ENCODE measurements around the gene ZBTB3.
"Not testable (repeated sequence)": the region's sequence is repeated elsewhere in the genome, so short reads cannot be mapped to it uniquely, and the experiment has no call there.

ZBTB3 gene

DNA sequence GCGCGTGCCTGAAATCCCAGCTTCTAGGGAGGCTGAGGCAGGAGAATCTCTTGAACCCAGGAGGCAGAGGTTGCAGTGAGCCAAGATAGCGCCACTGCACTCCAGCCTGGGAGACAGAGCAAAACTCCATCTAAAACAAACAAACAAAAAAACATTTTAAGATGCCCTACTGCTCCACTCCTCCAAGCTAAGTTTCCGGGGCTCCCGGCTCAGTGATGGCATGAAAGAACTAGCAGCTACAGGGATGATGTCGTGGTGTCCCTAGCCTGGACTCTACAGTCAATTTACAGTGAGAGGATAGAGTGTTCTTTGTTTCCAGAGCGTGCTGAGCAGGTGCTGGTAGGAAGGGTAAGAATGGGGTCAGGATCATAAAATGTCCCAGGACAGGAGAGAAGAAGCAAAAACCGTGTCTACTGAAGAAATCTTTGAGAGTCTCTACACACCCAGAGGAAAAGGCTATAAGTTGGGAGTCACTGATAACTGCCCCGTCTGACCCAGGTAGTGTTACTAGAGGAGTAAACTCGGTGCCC lies 1.2 kb upstream of the ZBTB3 start:
- no peak for DNase-seq

DNA sequence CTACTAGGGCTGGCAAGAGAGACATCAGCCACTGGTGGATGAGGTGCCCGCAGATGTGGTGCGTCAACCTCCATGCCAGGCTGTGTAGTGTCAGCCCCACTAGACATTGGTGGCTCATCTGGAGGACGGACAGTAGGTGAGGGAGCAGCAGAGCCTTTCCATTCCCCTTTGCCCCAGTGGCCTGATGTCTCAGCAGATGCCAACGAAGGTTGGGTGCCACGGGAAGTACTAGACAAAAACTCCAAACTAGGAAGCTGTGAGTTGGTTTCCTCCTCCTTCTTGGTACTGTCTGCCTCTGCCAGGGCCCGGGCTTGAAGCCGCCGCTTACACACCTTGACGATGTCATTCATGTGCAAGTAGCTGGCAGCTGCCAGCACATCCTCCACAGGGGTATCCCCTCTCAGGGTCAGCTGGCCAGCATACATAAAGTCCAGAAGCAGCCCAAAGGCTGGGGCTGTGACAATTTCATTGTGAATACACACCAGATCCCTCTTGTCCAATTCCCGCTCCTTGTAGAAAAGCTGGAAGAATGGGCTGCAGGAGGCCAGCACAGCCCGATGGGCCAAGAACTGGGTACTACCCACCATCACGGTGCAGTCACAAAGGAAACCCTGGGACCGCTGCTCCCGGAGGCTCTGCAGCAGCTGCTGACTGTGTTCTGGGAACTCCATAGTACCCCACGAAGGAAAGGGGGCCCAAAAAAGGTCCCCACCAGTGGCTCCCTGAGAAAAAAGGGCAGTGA lies 795 bp downstream of the ZBTB3 start:
- no peak for DNase-seq

- DNase-seq: no peak
Measured at GRCh38 chr11:62752177-62752785, 1.7 kb downstream of the ZBTB3 start.

DNA sequence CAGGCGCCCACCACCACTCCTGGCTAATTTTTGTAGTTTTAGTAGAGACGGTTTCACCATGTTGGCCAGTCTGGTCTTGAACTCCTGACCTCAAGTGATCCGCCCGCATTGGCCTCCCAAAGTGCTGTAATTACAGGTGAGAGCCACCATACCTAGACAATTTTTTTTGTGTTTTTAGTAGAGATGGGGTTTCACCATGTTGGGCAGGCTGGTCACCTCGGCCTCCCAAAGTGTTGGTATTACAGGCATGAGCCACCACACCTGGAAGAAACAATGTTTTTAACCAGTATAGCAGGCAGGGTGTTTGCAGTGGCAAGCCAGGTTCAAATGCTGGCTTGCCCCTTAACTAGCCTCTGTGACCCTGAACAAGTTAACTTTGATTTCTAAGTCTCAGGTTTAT lies 4.0 kb downstream of the ZBTB3 start:
- DNase-seq: not testable (repeated sequence)

GRCh38 chr11:62747475-62748160 lies 6.3 kb downstream of the ZBTB3 start:
- no peak for DNase-seq

GRCh38 chr11:62737196-62737595 lies 16.8 kb downstream of the ZBTB3 start:
- no peak for DNase-seq

DNA sequence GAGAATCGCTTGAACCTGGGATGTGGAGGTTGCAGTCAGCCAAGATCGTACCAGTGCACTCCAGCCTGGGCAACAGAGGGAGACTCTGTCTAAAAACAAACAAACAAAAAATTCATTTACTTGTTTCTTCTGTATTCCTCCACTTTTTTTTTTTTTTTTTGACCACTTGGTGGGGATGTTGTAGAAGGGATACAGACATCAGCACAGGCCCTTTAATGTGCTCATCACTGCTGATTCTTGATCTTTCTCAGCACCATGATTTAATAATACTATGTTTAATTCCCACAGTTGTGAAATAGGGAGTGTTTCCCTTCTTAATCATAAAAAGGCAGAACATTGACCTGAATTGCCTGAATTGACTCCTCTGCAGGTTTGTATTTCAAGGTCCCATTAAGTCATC lies 21.1 kb downstream of the ZBTB3 start:
- no peak for DNase-seq

GRCh38 chr11:62730076-62730475 lies 23.9 kb downstream of the ZBTB3 start:
- DNase-seq: not testable (repeated sequence)

DNA sequence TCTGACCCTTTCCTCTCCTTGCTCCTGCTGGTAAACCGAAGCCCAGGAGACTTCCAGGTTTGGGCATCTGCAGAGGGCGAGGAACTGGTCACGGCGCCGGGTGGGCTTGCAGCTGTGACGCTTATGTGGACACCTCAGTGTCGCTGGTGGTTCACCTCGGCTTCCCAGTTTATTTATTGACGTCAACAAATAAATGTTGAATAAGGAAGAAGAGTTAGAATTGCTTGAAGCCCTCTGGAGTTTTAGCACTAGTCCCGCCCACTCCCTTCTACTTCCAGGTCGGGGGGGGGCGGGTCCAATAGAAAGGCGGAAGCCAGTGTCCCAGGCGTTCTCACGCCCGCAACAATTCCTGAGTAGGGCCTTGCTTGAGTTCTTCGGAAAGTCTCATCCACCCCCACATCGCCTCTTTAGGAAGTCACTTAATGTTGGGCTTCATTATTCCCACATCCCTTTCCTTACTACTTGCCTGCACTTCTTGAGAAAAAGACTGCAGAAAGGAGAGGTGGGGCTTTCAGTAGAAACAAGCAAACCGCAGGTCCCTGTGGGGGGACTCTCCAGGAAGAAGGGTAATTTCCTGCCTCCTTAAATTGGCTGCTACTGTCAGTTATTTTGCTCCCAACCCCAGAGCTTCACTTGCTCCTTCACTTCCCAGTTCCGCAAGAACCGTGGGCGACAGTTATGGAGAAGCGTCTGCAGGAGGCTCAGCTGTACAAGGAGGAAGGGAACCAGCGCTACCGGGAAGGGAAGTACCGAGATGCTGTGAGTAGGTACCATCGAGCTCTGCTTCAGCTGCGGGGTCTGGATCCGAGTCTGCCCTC lies 25.6 kb downstream of the ZBTB3 start, which contains the start of gene TTC9C:
TSS of gene TTC9C (plus strand) at position 316 of the 818 bp plus-strand sequence. CDS start at position 679, 363 bp downstream.
- peak; percentile 89 for DNase-seq

DNA sequence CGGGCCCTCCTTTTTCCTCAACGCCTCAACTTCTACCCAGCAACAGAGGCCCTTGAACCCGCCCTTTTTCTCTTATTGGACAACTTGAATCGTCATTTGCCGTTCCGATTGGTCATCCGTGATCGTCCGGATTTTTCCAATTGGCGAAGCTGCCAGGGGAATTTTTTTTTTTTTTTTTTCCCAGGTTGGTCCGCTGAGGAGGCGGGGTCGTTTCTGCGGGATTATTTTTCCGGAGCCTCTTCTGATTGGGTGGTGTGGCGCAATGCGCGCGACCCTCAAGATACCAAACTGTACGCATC lies 26.1 kb downstream of the ZBTB3 start:
- peak; percentile 99 for DNase-seq

GRCh38 chr11:62727165-62727871 lies 26.6 kb downstream of the ZBTB3 start, which contains the start of gene HNRNPUL2:
HNRNPUL2 (minus strand) TSS chr11:62727457; CDS start chr11:62727156, 301 bp downstream.
- peak; percentile 99 for DNase-seq

DNA sequence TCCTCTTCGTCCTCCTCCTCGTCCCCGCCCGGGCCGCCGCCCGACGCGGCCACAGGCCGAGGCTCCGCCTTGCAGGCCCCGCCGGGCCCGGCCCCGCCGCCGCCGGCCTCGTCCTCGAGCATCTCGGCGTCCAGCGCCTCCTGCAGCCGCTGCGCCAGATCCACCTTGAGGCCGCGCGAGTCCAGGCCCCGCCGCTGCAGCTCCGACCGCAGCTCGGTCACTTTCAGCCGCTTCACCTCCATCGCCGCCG lies 27.1 kb downstream of the ZBTB3 start:
- DNase-seq: no peak

GRCh38 chr11:62726156-62726914 lies 27.6 kb downstream of the ZBTB3 start:
- no peak for DNase-seq

- no peak for DNase-seq
Measured at GRCh38 chr11:62725646-62726045, 28.3 kb downstream of the ZBTB3 start.

- DNase-seq: no peak
Measured at GRCh38 chr11:62724171-62724570, 29.8 kb downstream of the ZBTB3 start.

- no peak for DNase-seq
Measured at GRCh38 chr11:62721994-62722393, 32.0 kb downstream of the ZBTB3 start.

DNA sequence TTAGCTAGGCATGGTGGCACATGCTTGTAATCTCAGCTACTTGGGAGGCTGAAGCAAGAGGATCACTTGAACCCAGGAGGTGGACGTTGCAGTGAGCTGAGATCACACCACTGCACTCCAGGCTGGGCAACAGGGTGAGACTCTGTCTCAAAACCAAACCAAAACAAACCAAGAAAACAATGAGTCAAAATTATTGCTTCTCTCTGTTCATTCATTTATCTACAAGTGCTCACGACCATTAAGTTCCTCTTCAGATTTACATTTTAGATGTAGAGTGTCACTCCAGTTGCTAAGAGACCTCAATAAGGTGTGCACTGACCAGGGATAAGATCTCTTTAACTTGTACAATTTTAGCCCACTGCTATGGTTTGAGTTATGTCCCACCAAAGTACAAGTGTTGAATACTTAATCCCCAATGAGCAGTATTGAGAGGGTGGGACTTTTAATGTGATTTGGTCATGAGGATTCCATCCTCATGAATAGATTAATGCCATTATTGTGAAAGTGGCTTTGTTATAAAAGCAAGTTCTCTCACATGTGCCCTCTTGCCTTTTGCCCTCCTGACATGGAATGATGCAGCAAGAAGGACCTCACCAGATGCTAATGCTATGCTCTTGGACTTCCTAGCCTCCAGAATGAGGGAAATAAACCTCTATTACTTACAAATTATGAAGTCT lies 34.5 kb downstream of the ZBTB3 start:
- no peak for DNase-seq

DNA sequence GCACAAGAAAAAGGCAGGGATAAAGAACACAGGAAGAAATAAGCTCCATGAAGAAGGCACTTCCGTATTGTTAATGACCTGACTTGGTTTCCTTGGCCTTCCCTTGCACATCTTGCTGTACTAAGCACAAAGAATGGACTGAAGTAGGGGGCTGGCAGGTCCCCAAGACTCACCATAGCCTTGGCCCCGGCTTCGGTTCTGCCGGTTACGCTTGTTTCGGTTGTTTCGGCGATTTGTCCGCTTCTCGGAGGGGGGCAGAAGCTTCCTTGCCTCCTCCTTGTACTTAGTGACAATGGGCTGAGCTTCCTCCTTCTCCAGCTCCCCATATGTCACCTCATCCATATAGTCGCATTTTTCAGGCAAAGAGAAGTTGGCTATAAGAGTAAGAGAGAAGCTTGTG lies 37.1 kb downstream of the ZBTB3 start:
- no peak for DNase-seq

DNA sequence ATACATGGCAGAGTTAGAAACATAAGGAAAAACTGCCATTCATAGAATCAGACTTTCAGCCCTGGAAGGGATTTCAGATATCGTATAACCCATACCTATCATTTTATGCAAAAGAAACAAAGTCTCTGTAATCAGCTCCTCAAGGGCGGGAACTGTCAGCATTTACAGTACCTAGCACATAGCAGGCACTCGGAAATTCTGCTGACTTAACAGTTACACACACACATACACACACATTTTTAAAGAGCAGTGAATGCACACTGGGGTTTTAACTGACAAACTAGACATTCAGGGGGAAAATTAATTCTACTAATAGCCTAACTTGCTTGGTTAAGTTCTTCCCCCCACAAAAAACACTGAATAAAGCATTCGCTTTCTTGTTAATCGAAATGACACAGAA lies 37.8 kb downstream of the ZBTB3 start:
- DNase-seq: no peak

DNA sequence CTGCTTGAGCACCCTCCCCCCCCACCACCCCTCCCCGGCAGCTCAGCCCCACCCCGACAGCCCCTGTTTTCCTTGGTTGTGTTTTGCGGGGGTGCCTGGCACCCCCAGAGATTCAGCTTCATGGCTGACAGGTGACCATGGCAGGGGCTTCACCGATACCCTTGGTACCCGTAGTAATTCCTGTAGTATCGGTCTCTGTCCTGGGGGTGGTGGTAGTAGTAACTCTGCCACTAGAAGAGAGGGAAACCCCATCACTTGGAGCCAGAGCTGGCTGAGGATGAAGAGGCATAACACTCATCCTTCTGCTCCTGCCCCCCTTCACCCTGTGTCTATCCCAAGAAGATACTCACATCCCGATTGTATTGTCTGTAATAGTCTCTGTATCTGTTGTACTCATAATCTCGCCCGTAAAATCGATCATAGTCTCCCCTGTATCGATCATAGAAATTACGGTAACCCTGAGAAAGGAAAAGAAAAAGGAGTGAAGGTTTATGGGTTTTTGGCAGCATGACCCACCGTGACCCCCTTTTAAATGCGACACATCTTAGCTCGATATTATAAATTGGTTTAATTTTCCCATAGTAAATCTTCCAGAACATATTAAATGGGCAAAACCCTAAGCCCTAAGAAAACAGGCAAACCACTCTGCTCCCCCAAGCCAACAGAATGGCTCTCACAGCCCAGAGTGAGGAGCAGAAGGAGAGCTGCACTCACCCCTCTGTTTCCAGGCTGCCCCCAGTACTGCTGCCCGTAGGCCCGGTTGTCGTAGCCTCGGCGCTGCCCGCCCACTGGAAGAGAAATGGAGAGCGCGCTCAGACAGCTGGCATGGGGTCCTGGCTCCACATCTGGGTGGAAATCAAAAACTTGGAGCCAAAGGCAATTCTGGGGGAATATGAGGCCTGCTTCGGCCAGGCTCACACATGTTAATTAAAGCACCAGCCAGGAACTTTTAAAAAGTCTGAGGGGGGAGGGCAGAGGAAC lies 38.5 kb downstream of the ZBTB3 start:
- no peak for DNase-seq

Data from NCI-H2227 treated with DMSO at 0.1 percent for 48 hours (cell line).